HG02973 (cell line): ENCODE data around the gene HAO2.
A peak's percentile ranks its signal among the peaks of the same experiment; 100 is the strongest.
"Not testable (repeated sequence)": the region's sequence is repeated elsewhere in the genome, so short reads cannot be mapped to it uniquely, and the experiment has no call there.

Experiments
- ATAC-seq: cut with Tn5 transposase; IDR thresholded peaks from one replicate; pipeline ENCODE4 v1.9.1; 2021; ENCODE audit warnings: moderate library complexity; ENCODE audit not compliant: unreplicated experiment

The HAO2 gene

DNA sequence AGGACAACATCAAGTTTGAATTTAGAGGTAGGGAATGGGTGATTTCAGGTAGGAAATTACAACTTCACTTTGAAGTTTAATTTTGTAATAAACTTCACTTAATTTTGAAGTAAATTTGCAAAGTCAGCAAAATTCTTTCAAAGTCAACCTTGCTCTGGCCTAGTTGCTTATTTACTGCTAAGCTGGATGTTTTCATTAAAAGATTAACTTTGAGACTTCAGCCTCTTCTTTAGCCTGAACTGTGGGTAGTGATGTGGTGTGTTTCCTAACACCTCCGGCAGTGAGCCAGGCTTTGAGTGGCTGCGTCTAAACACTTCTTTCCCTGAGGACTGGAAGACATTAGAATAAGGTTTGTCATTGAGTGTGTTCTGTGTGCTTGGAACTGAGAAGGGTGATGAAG is at the start of gene HAO2:
Gene HAO2 (plus strand): TSS at position 232 of the 400 bp plus-strand sequence. CDS start 12,301 bp downstream, outside the sequence.
- ATAC-seq: no peak

DNA sequence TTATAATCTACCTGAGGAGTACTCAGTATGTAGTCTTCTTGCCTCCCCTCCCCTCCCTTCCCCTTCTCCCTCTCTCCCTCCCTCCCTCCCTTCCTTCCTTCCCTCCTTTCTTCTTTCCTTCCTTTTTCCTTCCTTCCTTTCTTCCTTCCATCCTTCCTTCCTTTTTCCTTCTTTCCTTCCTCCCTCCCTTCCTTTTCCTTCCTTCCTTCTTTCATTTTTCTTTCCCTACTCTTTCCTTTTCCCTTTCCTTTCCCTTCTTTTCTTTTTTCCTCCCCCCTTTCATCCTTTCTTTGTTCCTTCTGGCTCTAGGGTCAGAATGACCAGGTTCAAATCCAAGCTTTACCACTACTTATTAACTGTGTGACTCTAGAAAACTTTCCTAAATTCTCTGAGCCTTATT is 48.5 kb upstream of the HAO2 start:
- no peak for ATAC-seq

DNA sequence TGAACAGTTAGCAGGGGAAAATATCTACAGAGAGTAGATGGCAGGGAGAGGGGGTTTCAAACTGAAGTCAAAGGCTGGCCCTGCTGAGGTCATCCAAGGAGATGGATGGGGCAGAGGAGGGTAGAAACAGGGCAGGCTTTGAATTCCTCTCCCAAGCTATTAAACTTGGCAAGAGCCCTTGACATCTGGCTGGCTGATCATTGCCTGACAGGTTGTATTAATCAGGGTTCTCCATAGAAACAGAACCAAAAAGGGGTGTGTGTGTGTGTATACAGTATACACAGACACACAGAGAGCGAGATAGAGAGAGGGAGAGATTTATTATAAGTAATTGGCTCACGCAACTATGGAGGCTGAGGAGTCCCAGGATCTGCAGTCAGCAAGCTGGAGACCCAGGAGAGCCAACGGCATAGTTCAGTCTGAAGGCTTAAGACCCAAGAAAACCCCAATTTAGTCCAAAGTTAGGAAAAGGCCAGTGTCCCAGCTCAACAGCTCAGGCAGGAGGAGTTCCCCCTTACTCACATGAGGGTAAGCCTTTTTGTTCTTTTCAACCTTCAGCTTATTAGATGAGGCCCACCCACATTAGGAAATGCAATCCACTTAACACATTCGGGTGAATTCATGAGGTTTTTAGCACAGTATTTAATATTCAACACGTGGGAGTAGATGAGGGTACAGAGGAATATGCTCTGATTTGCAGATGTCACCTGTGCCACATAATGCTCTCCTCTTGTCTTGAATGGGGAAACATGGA is 46.7 kb upstream of the HAO2 start:
- no peak for ATAC-seq

DNA sequence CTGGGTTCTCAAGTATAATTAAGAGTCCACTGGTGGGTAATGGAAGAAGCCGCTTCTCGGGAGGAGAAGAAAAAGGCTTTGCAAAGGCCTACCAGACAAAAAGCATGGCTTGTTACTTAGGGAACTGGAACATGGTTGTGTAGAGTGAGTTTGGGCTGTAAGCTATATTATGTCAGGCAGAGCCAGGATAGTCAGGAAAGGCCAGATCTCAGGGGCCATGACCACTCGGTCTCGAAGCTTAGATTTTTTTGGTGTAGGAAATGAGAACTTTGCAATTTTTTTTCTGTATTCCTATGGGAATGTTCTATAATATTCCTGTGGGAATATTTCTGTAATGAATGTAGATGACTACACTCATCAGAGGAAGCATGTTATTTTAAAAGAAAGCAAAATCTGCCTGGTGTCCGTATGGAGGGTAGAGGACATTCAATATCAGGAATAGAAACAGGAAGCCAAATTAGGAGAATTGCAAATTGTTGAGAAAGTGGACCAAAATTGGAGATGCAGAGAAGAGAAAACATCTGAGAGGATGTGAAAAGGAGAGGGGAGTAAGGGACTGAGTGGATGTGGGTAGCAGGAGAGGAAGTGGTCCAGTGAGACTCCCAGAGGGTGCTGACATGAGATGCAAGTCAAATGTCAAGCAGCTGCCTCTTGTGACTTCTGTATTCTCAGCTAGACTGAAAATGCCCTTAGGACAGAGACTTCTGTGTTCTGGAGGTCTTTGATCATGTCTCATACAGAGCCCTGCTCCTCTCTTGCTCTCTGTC is 45.2 kb upstream of the HAO2 start:
- peak; percentile 87 for ATAC-seq

DNA sequence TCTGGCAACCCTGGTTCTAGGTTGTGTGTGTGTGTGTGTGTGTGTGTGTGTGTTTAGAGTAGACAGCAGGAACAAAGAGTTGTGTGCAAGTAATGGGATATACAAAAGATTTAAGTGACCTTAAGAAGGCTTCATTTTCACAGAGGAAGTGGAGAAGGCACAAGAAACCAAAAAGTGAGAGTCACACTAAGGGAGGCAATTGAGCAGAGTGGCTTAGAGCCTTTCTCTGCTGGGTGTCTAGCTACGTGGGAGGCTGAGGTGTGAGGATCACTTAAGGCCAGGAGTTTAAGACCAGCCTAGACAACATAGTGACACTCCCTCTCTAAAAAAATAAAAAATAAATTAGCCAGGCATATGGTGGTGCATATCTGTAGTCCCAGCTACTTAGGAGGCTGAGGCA is 44.4 kb upstream of the HAO2 start:
- no peak for ATAC-seq

DNA sequence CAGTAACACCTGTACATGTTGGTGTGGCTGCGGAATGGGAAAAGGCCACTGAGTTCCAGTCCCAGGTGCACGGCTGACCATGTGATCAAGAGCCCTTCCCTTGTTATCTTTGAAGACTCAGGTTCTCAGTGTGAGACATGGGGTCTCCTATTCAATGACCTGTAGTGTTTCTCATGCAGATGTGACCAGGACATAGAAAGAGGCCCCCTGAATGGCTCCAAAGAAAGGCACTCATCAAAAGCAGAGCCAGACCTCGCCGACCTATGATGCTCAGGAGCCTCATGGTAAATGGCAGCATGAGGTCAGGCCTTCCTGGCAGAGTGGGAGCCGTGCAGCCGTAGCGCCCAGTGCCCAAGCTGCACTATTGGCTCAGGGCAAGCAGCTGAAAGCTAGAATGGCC is 42.3 kb upstream of the HAO2 start:
- no peak for ATAC-seq

DNA sequence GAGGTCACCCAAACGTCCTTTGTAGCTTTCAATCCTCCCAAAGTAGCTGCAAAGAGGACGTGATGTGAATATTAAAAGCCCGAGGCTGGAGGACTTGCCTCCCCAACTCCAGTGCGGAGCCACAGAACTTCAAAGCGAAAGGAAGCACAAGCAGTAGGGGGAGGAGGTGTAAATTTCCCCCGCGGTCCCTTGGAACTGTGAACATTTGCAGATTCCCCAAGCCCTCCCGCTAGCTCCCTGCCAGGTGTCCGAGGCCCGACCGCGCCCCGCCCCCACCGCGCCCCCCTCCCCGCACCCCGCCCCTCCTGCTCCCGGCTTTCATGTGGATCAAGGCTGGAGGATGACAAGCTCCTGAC is 41.5 kb upstream of the HAO2 start:
- ATAC-seq: no peak

DNA sequence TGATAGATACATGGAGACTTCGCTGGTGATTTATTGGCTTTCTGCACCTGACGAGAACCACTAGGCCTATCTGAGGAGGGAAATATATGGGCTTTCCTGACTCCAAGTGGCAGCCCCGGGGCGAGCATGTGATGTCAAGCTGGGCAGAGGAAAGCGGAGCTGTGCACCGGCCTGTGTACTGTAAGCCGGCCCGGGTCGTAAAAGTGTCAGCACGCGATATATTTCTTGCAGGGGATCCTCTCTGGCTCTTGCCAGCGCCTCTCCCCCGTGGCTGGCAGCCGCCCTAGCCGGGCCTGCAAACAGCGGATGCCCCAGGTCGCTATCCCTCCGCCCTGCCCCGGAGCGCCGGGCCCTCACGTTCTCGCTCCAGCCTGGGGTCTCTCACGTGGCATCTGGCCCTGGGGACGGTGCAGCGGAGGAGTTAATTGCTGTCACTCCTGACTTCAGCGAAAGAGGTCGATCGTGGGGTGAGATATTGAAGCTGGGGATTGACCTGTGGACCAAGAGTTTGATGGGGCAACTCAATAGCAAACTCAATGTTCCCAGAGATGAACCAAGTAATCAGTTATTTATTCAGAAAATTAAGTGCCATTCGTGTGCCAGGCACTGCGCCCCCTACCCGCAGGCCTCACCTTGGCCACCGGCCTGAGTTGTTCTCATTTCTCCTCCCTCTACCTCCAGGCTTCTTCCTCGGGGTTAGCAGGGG is 41.0 kb upstream of the HAO2 start:
- no peak for ATAC-seq

DNA sequence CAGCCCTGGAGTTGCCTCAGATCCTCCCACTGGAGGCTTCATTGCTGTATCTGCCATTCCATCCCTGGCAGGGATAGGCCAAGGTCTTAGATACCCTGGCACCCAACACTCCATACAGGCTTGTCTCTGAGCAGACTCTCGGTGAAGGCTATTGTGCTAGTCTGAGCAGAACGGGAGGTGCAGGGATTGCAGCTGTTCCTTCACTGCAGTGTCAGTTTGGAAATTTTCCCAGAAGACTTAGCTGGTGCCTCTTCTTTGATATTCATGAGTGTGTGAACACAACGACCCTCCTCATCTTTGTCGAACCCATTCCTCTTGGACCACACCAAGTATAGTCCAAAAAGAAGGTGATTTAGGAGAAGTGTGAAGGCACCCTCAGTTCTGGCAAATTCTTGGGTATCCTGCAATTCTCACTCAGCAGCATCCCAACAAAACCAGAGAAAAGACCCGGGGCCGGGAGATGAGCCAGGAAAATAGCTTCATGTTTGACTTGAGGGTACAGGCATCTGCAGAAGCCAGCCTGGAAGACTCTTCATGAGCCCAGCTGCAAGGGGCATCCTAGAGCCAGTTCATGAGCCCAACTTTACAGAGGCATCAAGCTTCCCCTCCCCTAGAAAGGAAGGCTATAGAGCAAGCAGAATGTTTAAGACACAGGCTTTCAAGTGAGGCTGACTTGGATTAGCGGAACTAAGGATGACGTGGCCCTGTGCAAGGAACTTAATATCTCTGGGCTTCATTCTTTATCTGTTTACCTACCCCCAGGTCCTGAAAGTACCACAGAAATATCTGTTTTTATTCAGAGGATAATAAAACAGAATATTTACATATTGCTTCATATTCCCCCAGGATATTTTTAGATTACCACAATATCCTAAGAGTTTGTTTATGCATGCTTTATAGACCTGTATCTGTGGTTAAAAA is 38.8 kb upstream of the HAO2 start:
- ATAC-seq: no peak

DNA sequence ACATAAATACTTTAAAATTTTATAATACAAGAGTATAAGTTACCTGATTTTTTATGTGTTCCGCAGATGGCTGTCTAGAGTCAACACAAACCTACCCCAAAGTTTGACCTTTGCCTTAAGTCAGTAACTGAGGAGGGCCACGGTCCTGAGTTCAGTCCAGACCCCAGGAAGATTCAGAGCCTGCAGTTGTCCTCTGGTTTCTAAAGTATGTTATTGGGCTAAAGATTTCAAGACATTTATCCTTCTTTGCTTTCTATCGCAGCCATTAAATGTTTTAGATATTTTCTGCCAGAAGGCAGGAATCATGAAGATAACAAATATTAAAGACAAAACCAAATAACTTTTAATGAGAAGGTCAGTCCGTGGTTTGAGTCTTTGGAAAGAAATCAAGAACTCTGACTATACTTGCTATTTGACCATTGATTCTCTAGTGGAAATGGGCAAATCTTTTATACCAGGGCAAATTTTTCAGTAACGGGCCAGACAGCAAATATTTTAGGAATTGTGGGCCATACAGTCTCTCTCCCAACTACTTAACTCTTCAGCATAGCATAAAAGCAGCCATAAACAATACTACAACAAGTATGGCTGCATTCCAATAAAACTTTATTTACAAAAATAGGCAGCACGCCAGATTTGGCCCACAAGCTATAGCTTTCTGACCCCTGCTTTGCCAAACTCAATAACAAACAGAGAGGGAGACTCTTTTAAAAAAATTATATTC is 38.0 kb upstream of the HAO2 start:
- ATAC-seq: no peak

DNA sequence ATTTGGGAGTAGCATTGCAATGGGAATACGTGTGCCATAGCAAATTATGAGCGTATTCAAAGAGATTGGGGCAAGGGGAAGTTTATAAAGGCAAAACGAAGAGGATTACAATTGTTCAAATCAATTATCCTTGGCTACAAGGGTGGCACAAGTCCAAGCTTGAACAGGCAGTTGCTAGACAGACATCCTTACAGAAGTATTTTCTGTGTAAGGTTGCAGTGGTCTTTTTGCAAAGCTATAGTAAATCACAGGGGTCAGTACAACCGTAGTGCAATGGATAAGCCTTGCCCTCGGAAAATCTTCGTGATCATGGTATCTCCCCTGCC is 37.4 kb upstream of the HAO2 start:
- no peak for ATAC-seq

DNA sequence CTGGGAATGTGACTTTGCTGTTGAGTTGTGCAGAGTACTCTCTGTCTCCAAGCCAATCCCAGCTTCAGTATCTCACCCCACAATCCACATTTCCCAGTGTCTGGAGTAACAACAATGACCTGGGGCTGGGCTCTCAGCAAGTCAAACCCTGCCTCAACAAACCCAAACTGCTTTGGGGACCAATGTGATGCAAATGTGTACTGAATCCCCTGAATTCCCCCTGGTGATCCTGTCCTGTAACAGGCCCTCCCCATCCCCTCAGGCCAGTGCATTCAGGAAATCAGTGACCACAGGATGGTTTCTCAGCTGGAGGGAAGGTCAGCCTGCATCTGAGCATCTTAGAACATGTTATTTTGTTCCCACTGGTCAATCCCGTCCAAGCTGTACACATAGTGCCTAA is 36.7 kb upstream of the HAO2 start:
- ATAC-seq: no peak

DNA sequence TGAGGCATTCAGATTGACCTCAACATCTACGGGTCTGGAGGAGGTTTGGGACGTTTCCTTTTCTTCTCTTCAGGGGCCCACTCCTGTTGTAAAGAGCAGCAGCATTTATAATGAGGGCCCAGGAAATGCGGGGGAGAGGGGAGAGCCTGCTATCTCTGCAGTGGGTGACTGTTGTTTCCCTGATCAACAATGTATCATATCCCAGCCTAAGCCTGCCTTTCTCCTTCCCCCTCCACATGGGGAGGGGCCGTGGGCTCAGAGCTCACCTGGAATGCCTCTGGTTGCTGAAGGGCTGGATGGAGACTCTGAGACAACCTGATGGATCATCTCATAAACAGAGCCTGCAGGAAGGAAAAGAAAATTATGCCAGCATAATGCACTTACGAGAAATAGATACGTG is 36.0 kb upstream of the HAO2 start:
- no peak for ATAC-seq

DNA sequence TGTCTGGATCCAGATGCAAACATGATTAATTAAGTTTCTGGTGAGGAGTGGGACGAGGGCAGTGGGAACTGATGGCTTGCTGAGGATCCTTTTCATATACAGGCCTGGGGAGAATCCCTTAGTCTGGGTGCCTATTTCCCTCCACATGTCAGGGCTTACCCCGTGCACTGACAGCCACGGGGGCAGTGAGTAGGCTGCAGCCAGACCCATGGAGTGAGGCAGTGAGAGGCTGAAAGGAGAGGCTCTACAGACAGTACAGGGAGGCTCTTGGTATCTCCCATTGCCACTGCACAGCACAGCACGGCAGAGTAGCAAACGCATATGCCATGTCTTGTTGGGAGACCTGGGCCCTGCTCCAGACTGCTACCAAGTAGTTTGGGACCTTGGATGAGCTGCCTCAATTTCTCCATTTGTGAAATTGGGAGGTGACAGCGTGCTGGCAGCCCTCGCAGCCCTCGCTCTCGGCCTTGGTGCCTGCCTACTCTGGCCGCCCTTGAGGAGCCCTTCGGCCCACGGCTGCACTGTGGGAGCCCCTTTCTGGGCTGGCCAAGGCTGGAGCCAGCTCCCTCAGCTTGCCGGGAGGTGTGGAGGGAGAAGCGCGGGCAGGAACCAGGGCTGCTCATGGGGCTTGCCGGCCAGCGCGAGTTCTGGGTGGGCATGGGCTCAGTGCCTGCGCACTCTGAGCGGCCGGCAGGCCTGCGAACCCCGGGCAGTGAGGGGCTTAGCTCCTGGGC is 35.3 kb upstream of the HAO2 start:
- no peak for ATAC-seq

DNA sequence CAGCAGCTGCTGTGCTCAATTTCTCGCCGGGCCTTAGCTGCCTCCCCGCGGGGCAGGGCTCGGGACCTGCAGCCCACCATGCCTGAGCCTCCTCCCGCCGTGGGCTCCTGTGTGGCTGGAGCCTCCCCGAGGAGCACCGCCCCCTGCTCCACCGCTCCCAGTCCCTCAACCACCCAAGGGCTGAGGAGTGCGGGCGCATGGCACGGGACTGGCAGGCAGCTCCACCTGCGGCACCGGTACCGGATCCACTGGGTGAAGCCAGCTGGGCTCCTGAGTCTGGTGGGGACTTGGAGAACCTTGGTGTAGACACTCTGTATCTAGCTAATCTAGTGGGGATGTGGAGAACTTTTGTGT is 34.7 kb upstream of the HAO2 start:
- ATAC-seq: not testable (repeated sequence)

DNA sequence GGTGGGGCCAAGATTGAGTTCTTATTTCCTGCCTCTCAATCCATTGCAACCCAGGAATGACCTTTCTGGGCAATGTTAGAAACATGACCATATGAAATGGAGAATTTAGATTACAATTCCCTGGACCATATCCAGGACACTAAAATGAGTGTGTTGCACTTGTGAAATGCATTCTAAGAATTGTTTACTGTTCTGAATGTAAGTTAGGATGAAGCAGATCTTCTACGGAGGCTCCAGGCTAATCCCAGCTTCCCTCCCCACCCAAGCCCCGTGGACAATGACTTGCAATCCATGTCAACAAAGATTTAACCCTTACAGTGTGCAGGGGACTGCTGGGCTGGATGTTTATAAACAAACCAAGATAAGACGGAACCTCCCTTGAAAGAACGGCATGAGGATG is 31.7 kb upstream of the HAO2 start:
- ATAC-seq: no peak

DNA sequence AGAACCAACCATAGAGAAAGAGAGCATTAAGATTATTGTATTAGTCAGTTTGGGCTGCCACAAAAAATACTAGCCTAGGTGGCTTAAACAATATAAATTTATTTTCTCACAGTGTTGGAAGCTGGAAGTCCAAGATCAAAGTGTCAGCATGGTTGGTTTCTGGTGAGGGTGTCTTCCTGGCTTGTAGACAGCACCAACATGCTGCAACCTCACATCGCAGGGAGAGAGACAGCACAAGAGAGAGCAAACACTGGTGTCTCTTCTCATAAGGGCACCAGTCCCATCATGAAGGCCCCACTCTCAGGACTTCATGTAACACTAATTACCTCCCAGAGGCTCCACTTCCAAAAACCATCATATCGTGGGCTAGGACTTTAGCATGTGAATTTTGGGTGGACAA is 30.6 kb upstream of the HAO2 start:
- no peak for ATAC-seq

DNA sequence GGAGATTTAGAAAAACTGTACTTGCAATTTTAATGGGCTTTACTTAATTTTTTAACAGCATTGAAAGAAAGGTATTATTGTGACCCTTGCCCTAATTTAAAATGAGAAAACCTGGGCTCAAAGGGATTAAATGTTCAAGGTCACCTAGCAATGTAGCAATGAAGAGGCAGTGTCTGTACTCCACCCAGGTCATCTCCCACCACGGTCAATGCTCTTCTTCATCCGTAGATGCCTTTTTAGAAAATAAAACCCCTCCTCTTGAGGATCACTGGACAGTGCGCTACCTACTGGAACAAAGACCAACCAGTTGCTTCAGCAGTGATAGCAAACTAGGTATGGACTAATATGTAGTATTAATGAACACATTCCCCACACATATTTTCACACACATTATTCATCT is 29.8 kb upstream of the HAO2 start:
- ATAC-seq: no peak

DNA sequence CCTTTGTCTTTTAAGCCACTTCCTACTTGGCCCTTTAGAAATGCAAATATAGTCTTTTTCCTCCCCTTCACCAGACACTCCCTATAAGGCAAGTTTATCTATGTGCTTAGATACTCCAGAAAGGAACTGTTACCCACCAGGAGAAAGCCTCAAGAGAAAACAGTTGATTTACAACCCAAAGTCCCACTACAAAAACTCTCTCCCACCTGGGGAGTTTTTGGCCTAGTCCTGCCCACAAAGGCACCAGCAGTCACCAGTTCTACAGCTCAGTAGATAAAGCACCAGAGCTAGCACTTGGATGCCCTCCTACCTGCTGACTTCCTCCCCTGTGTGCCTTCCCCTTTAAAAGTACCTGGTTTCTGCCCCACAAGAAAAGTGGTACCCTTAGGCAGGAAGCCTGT is 27.7 kb upstream of the HAO2 start:
- no peak for ATAC-seq
